ENCODE data around the gene CDC42EP2. TPM values are rescaled to one million over a fixed set of nuclear protein-coding genes. Genes with fewer than 3 reads are reported as not detected.

Gene CDC42EP2
- total RNA-seq, 4 donors from 2014 or later: 9.1 to 22.7 (median 14.5) TPM

DNA sequence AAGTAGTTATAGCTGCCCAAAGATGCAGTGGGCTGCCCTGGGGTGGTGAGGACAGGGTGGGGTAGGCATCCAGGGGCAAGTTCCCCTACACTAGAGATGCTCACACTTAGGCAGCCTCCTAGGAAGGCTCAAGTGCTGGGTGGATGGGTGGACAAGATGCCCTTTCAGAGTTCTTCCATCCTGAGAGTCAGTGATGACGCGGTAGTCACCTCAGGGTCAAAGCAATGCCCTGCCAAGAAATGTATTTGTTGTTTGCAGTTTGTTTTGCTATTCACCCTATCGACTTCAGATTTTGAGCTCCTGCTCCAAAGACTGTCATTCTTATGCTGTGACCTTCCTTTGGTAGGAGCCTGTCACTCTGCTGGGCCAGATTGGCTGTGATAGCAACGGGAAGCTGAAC is 34.0 kb upstream of the CDC42EP2 start:
- WGBS, 2 donors (ENCODE audit: low coverage in 1 of 2): 96% methylated on average over 4 of the region's 4 CpGs; no CpG with 5 or more reads in 1 of the 2 donors
- Histone ChIP-seq H3K9me3 (no peaks in the 10 kb centered on the region), H3K27me3 (no peaks in the 10 kb centered on the region), H3K4me1 (peaks cover 0 to 19% (median 11%) of the 10 kb centered on the region in 4 donors), H3K27ac (peak overlapping the region in 1 of 4 donors; percentile 42), H3K36me3 (peaks cover 0 to 7% (median 0%) of the 10 kb centered on the region in 4 donors), H3K4me3 (no peak overlapping the region)
- intact Hi-C loops (cut with DNase I; ENCODE audit: low total_unique reads): no loop called here
- in situ Hi-C loops (cut with MboI; ENCODE audit: low pct_ligation_motif_present in 1 of 4, low pct_unique_long_range_greater_than_20kb in 1 of 4, low sequenced_read_pairs in 3 of 4): no loop called here
- no peak for DNase-seq
- TF ChIP-seq POLR2A (IDR thresholded peaks at IDR 0.05) (no peak), EP300 (IDR thresholded peaks at IDR 0.05; ENCODE audit: low read depth) (no peak), POLR2AphosphoS5 (IDR thresholded peaks at IDR 0.05) (no peak)
- TF ChIP-seq, protein P1, sequence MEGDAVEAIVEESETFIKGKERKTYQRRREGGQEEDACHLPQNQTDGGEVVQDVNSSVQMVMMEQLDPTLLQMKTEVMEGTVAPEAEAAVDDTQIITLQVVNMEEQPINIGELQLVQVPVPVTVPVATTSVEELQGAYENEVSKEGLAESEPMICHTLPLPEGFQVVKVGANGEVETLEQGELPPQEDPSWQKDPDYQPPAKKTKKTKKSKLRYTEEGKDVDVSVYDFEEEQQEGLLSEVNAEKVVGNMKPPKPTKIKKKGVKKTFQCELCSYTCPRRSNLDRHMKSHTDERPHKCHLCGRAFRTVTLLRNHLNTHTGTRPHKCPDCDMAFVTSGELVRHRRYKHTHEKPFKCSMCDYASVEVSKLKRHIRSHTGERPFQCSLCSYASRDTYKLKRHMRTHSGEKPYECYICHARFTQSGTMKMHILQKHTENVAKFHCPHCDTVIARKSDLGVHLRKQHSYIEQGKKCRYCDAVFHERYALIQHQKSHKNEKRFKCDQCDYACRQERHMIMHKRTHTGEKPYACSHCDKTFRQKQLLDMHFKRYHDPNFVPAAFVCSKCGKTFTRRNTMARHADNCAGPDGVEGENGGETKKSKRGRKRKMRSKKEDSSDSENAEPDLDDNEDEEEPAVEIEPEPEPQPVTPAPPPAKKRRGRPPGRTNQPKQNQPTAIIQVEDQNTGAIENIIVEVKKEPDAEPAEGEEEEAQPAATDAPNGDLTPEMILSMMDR (IDR thresholded peaks at IDR 0.05): no peak

DNA sequence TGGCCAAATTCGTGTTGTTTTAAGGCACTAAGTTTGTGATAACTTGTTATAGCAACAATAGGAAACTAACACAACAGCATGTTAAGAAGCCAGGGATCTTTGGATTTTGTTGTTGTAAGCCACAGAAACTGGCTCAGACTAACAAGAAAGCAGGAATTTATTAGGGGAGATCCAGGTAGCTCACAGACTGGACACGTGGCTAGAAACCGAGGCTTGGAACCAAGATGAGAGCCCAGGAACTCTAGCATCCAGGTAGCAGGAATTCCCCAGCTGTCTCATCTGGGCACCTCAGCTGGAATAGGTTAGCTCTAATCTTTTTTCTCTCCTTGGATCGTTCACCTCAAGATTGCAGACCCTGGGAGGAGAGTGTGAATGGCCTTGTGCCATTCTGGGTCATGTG is 28.0 kb upstream of the CDC42EP2 start:
- in situ Hi-C loops (cut with MboI; ENCODE audit: low pct_ligation_motif_present in 1 of 4, low pct_unique_long_range_greater_than_20kb in 1 of 4, low sequenced_read_pairs in 3 of 4): no loop called here

DNA sequence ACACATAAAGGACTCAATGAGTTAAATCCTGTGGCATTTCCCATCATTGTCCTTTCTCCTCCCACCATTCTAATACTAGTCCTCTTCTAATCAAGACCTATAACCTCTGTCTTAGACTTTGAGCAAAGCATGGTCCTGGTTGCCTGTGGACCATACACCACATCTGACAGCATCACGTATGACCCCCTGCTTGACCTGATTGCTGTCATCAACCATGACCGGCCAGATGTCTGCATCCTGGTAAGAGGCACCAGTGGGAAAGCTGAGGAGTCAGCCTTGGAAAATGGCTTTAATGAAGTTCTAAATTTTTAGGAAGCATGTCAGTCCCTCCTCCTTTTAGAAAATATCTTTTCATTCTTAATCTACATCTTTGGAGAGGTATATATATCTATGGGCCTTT is 27.1 kb upstream of the CDC42EP2 start:
- H3K36me3 ChIP-seq: peaks cover 0 to 5% (median 0%) of the 10 kb centered on the region in 4 donors
- WGBS, 2 donors (ENCODE audit: low coverage in 1 of 2): 97% methylated on average over 2 of the region's 2 CpGs; no CpG with 5 or more reads in 1 of the 2 donors
- intact Hi-C loops (cut with DNase I; ENCODE audit: low total_unique reads) (no loop called here), in situ Hi-C loops (cut with MboI; ENCODE audit: low pct_ligation_motif_present in 1 of 4, low pct_unique_long_range_greater_than_20kb in 1 of 4, low sequenced_read_pairs in 3 of 4) (no loop called here)
- H3K4me3 ChIP-seq: no peak overlapping the region
- H3K27ac ChIP-seq: no peak overlapping the region
- H3K4me1 ChIP-seq: peaks cover 20 to 34% (median 28%) of the 10 kb centered on the region in 4 donors
- H3K9me3 ChIP-seq: no peaks in the 10 kb centered on the region
- no peak for TF ChIP-seq POLR2A (IDR thresholded peaks at IDR 0.05)
- TF ChIP-seq POLR2AphosphoS5 (IDR thresholded peaks at IDR 0.05): no peak
- TF ChIP-seq, protein P1 (IDR thresholded peaks at IDR 0.05): no peak
- no peak for TF ChIP-seq EP300 (IDR thresholded peaks at IDR 0.05; ENCODE audit: low read depth)
- H3K27me3 ChIP-seq: no peaks in the 10 kb centered on the region
- no peak for DNase-seq

More for the DNA sequence above, 28.0 kb upstream of the CDC42EP2 start:
- TF ChIP-seq, protein P1 (IDR thresholded peaks at IDR 0.05): no peak
- no peak for TF ChIP-seq POLR2A (IDR thresholded peaks at IDR 0.05)
- no peak for TF ChIP-seq EP300 (IDR thresholded peaks at IDR 0.05; ENCODE audit: low read depth)
- no peak for TF ChIP-seq POLR2AphosphoS5 (IDR thresholded peaks at IDR 0.05)
- WGBS, 2 donors (ENCODE audit: low coverage in 1 of 2): 88 to 89% methylated on average over 3 to 4 of the region's 4 CpGs
- intact Hi-C loops (cut with DNase I; ENCODE audit: low total_unique reads): no loop called here
- Histone ChIP-seq H3K4me1 (peaks cover 17 to 25% (median 21%) of the 10 kb centered on the region in 4 donors), H3K27me3 (no peaks in the 10 kb centered on the region), H3K36me3 (peaks cover 0 to 7% (median 0%) of the 10 kb centered on the region in 4 donors), H3K4me3 (no peak overlapping the region), H3K9me3 (no peaks in the 10 kb centered on the region), H3K27ac (no peak overlapping the region)
- no peak for DNase-seq

DNA sequence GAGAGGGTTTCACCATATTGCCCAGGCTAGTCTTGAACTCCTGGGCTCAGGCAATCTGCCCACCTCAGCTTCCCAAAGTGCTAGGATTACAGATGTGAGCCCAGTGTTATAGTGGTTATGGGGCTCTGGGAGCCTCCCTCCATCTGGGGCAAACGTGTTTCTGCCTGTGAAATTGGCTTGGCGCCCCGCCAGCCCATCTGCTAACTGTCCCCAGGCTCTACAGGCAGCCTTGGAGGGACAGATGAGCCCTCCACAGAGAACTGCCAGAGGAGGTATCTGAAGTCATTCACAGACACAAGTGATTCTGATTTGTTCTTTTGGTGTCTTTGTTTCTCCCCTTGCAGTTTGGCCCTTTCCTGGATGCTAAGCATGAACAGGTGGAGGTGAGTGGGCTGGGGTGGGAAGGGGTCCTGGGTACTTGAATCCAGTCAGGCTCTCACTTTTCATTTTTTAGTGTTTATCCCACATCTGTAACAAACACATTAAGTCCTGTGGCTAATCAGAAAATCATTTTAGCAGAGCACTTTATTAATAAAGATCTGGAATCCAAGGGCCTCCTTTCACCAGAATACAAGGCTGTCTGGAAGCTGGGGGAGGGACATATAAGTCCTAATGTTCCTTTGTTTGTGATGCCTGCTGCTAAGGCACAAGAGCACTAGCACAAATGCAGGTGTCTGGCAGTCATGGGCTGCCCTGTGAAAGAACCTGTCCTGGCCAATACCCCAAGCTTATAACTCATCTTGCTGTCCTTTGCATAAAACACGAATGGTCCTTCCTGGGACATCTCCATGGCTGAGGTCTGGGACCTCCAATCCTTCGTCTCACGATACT is 25.7 kb upstream of the CDC42EP2 start:
- H3K27me3 ChIP-seq: no peaks in the 10 kb centered on the region
- TF ChIP-seq POLR2A (IDR thresholded peaks at IDR 0.05) (no peak), EP300 (IDR thresholded peaks at IDR 0.05; ENCODE audit: low read depth) (no peak), POLR2AphosphoS5 (IDR thresholded peaks at IDR 0.05) (no peak)
- TF ChIP-seq, protein P1 (IDR thresholded peaks at IDR 0.05): no peak
- H3K36me3 ChIP-seq: no peaks in the 10 kb centered on the region
- H3K4me1 ChIP-seq: peaks cover 27 to 47% (median 41%) of the 10 kb centered on the region in 4 donors
- H3K4me3 ChIP-seq: no peak overlapping the region
- DNase-seq: no peak
- in situ Hi-C loops (cut with MboI; ENCODE audit: low pct_ligation_motif_present in 1 of 4, low pct_unique_long_range_greater_than_20kb in 1 of 4, low sequenced_read_pairs in 3 of 4): no loop called here
- H3K27ac ChIP-seq: peak overlapping the region; percentile 86 to 90 (median 90)
- intact Hi-C loops (cut with DNase I; ENCODE audit: low total_unique reads): no loop called here
- no peaks in the 10 kb centered on the region for H3K9me3 ChIP-seq
- 62 to 100% methylated on average over 3 to 6 of the region's 6 CpGs for WGBS, 2 donors (ENCODE audit: low coverage in 1 of 2)
